Dedifferentiated amniotic fluid mesenchymal stem cell (primary cell): ENCODE measurements around the gene TSPAN15.

Experiments used
- DNase-seq: peaks from one replicate; pipeline ENCODE4 v3.0.0-alpha.2; 2016; ENCODE audit errors: extremely low spot score

TSPAN15 gene

DNA sequence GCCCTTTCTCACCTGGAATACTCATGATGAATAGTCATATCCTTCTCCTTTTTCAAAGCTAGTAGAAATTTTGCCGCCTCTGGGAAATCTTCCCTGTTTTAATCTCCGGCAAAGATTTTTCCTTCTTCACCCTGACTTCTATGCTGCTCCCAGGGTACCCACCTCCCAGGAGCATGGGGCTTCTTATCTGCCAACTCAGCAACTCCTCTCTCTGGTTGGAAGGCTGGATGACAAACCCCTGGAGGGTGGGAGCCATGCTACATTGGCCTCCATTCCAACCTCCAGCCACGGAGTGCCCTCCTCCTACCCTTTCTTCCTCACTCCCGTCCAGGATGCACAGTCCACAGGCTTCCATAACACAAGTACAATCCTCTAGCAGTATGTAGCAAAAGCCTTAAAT is 102.1 kb downstream of the TSPAN15 start:
- no peak for DNase-seq

DNA sequence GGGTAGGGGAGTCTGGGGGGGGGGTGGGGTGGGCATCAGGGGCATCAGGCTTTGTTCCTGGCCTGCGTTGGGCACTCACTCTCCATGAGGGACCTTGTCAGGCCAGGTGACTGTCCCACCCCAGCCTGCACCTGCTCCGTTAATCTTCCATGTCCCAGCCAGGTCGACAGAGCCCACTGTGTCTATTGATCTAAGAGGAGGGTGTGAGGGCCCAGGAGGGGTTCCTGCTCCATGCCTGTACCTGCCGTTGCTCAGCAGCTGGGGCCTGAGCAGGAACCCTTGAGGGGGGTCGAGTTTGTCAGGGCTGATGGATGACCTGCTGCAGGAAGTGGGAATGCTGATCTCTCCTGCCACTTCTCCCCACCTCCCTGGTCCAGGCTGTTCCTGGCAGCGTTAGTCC is 103.3 kb downstream of the TSPAN15 start:
- DNase-seq = no peak
